Neuronal stem cell (in vitro differentiated cells): ENCODE results near the gene NUP93.
A peak's percentile ranks its signal among the peaks of the same experiment; 100 is the strongest.

Experiments
- DNase-seq: peaks from one replicate; pipeline ENCODE4 v3.0.0-alpha.2; 2013; ENCODE audit warnings: low spot score
- H2AFZ ChIP-seq: one replicate; pipeline ENCODE4 v1.6.1; 2013; ENCODE audit warnings: mild to moderate bottlenecking, low read length, inconsistent platforms
- H2AK5ac ChIP-seq: 2 replicates; pipeline ENCODE4 v1.6.1; 2013; ENCODE audit warnings: low read depth, mild to moderate bottlenecking, inconsistent platforms, low read length, moderate library complexity, mixed read lengths
- H2BK120ac ChIP-seq: 2 replicates; pipeline ENCODE4 v1.6.1; 2013; ENCODE audit warnings: low read depth, mild to moderate bottlenecking, inconsistent platforms, low read length, moderate library complexity, mixed read lengths
- H2BK12ac ChIP-seq: one replicate; pipeline ENCODE4 v1.6.1; 2013; ENCODE audit warnings: low read length, inconsistent platforms
- H2BK15ac ChIP-seq: 2 replicates; pipeline ENCODE4 v1.6.1; 2013; ENCODE audit warnings: mild to moderate bottlenecking, low read length, inconsistent platforms, mixed read lengths
- H2BK5ac ChIP-seq: one replicate; pipeline ENCODE4 v1.6.1; 2013; ENCODE audit warnings: inconsistent platforms, mild to moderate bottlenecking, low read length, moderate library complexity
- H3K14ac ChIP-seq: one replicate; pipeline ENCODE4 v1.6.1; 2013; ENCODE audit warnings: low read length, inconsistent platforms
- H3K18ac ChIP-seq: 2 replicates; pipeline ENCODE4 v1.6.1; 2013; ENCODE audit warnings: low read length, inconsistent platforms
- H3K23ac ChIP-seq: 2 replicates; pipeline ENCODE4 v1.6.1; 2013; ENCODE audit warnings: low read depth, mild to moderate bottlenecking, mixed read lengths, low read length, inconsistent platforms; ENCODE audit not compliant: poor library complexity
- H3K27ac ChIP-seq: replicated peaks from 3 replicates; pipeline ENCODE4 v1.5.1; 2013; ENCODE audit warnings: low read length, inconsistent platforms
- H3K27me3 ChIP-seq, 3 experiments: 2 replicates each; pipeline ENCODE4 v1.6.1; 2013; ENCODE audit warnings: low read length in 3 of 3, mild to moderate bottlenecking in 2 of 3, inconsistent platforms in 1 of 3, low read depth in 1 of 3, mixed read lengths in 1 of 3, moderate library complexity in 1 of 3; ENCODE audit not compliant: control insufficient read depth in 3 of 3, insufficient read depth in 3 of 3
- H3K36me3 ChIP-seq, 2 donors: replicated peaks in 1 of 2; 2 replicates each; pipeline ENCODE4 v1.6.1; 2013; ENCODE audit warnings: low read length in 2 of 2; ENCODE audit not compliant: control insufficient read depth in 2 of 2, insufficient read depth in 2 of 2
- H3K4ac ChIP-seq: 2 replicates; pipeline ENCODE4 v1.6.1; 2013; ENCODE audit warnings: inconsistent platforms, mild to moderate bottlenecking, low read length, moderate library complexity
- H3K4me1 ChIP-seq, 2 donors: 1 replicate in 1 of 2; 2 replicates in 1 of 2; pipeline ENCODE4 v1.6.1; 2013; ENCODE audit warnings: low read length in 2 of 2, low read depth in 1 of 2; ENCODE audit not compliant: control insufficient read depth in 2 of 2, insufficient read depth in 1 of 2
- H3K4me2 ChIP-seq: one replicate; pipeline ENCODE4 v1.6.1; 2013; ENCODE audit warnings: mild to moderate bottlenecking, low read length, inconsistent platforms; ENCODE audit not compliant: insufficient read depth, poor library complexity, severe bottlenecking
- H3K4me3 ChIP-seq, 2 donors: 2 replicates each; pipeline ENCODE4 v1.5.1; 2013; ENCODE audit warnings: low read length in 2 of 2, mild to moderate bottlenecking in 2 of 2, inconsistent platforms in 1 of 2, moderate library complexity in 1 of 2
- H3K79me1 ChIP-seq: one replicate; pipeline ENCODE4 v1.6.1; 2013; ENCODE audit warnings: low read depth, mild to moderate bottlenecking, inconsistent platforms, low read length, moderate library complexity
- H3K9ac ChIP-seq: one replicate; pipeline ENCODE4 v1.6.1; 2013; ENCODE audit warnings: mild to moderate bottlenecking, low read depth, low read length, inconsistent platforms; ENCODE audit not compliant: poor library complexity
- H3K9me3 ChIP-seq, 2 donors: replicated peaks in 1 of 2; 2 replicates each; pipeline versions ENCODE3 to v1.6.1; 2013; ENCODE audit warnings: low read length in 2 of 2, mild to moderate bottlenecking in 2 of 2, inconsistent platforms in 1 of 2, low read depth in 1 of 2, mixed read lengths in 1 of 2, moderate library complexity in 1 of 2; ENCODE audit not compliant: control insufficient read depth in 2 of 2, insufficient read depth in 1 of 2
- H4K8ac ChIP-seq: one replicate; pipeline ENCODE4 v1.6.1; 2013; ENCODE audit warnings: low read depth, mild to moderate bottlenecking, inconsistent platforms, low read length, moderate library complexity
- H4K91ac ChIP-seq: one replicate; pipeline ENCODE4 v1.6.1; 2013; ENCODE audit warnings: low read length, low read depth, mild to moderate bottlenecking, inconsistent platforms; ENCODE audit not compliant: poor library complexity
- WGBS, 2 donors: extraction: QIAGEN DNeasy Blood & Tissue Kit; methylation state at CpG; one replicate each; pipeline ENCODE4 v1.1.7; 2013; ENCODE audit warnings: missing lambda C conversion rate in 2 of 2, mixed read lengths in 1 of 2; ENCODE audit not compliant: insufficient read length in 2 of 2, insufficient replicate concordance in 1 of 2; ENCODE audit errors: extremely low coverage in 2 of 2; 5-methylcytosine and 5-hydroxymethylcytosine counted together

The NUP93 gene

GRCh38 chr16:56755038-56755437 lies 25.1 kb downstream of the NUP93 start:
- no peak overlapping the region for H2BK120ac ChIP-seq
- H3K4me1 ChIP-seq, result no peaks in the 10 kb centered on the region
- H2BK12ac ChIP-seq, result no peak overlapping the region
- H2AFZ ChIP-seq, result no peak overlapping the region
- H3K36me3 ChIP-seq, result peaks cover 1 to 31% of the 10 kb centered on the region in 2 donors
- no peak overlapping the region for H2BK5ac ChIP-seq
- H4K91ac ChIP-seq, result no peak overlapping the region
- H2BK15ac ChIP-seq, result no peak overlapping the region
- DNase-seq, result no peak
- H3K18ac ChIP-seq, result no peak overlapping the region
- no peak overlapping the region for H3K9ac ChIP-seq
- H3K27me3 ChIP-seq, result no peaks in the 10 kb centered on the region
- H4K8ac ChIP-seq, result no peak overlapping the region
- no peak overlapping the region for H2AK5ac ChIP-seq
- no peak overlapping the region for H3K4me3 ChIP-seq
- H3K4ac ChIP-seq, result no peak overlapping the region
- H3K23ac ChIP-seq, result no peak overlapping the region
- no peak overlapping the region for H3K14ac ChIP-seq
- H3K79me1 ChIP-seq, result no peaks in the 10 kb centered on the region
- no peak overlapping the region for H3K27ac ChIP-seq
- H3K4me2 ChIP-seq, result no peak overlapping the region
- H3K9me3 ChIP-seq, result peaks cover 2 to 18% of the 10 kb centered on the region in 2 donors

GRCh38 chr16:56758432-56758831 lies 28.5 kb downstream of the NUP93 start:
- Histone ChIP-seq H3K14ac (no peak overlapping the region), H2BK15ac (no peak overlapping the region), H3K4me2 (no peak overlapping the region), H2BK120ac (no peak overlapping the region), H3K9ac (no peak overlapping the region), H4K91ac (no peak overlapping the region), H3K27ac (no peak overlapping the region), H2AK5ac (no peak overlapping the region), H3K18ac (no peak overlapping the region), H2AFZ (no peak overlapping the region), H3K36me3 (peaks cover 6 to 55% of the 10 kb centered on the region in 2 donors), H4K8ac (no peak overlapping the region), H3K27me3 (no peaks in the 10 kb centered on the region), H3K4ac (no peak overlapping the region), H3K4me3 (no peak overlapping the region), H3K9me3 (peaks cover 2 to 18% of the 10 kb centered on the region in 2 donors), H2BK5ac (no peak overlapping the region), H3K23ac (no peak overlapping the region), H2BK12ac (no peak overlapping the region), H3K79me1 (no peaks in the 10 kb centered on the region), H3K4me1 (no peaks in the 10 kb centered on the region)
- WGBS, 2 donors, result no CpG with 5 or more reads among the region's 3 CpGs
- DNase-seq, result no peak

GRCh38 chr16:56758930-56759329 lies 29.0 kb downstream of the NUP93 start:
- peaks cover 2 to 16% of the 10 kb centered on the region in 2 donors for H3K9me3 ChIP-seq
- no peaks in the 10 kb centered on the region for H3K79me1 ChIP-seq
- H2BK15ac ChIP-seq, result no peak overlapping the region
- no peak overlapping the region for H2BK12ac ChIP-seq
- H3K14ac ChIP-seq, result no peak overlapping the region
- no peaks in the 10 kb centered on the region for H3K27me3 ChIP-seq
- no peak overlapping the region for H3K4ac ChIP-seq
- no peak overlapping the region for H3K4me3 ChIP-seq
- no peak overlapping the region for H2AK5ac ChIP-seq
- 100% methylated on average over 1 of the region's 4 CpGs; no CpG with 5 or more reads in 1 of the 2 donors for WGBS, 2 donors
- H2BK5ac ChIP-seq, result no peak overlapping the region
- no peak overlapping the region for H2AFZ ChIP-seq
- no peaks in the 10 kb centered on the region for H3K4me1 ChIP-seq
- H4K8ac ChIP-seq, result no peak overlapping the region
- H4K91ac ChIP-seq, result no peak overlapping the region
- no peak overlapping the region for H3K27ac ChIP-seq
- H3K23ac ChIP-seq, result no peak overlapping the region
- DNase-seq, result no peak
- H3K36me3 ChIP-seq, result peaks cover 6 to 54% of the 10 kb centered on the region in 2 donors
- no peak overlapping the region for H2BK120ac ChIP-seq
- no peak overlapping the region for H3K4me2 ChIP-seq
- H3K18ac ChIP-seq, result no peak overlapping the region
- H3K9ac ChIP-seq, result no peak overlapping the region

GRCh38 chr16:56763291-56763916 lies 33.5 kb downstream of the NUP93 start:
- Histone ChIP-seq H3K27me3 (no peaks in the 10 kb centered on the region), H3K79me1 (no peaks in the 10 kb centered on the region), H4K91ac (no peak overlapping the region), H3K23ac (no peak overlapping the region), H3K9me3 (no peaks in the 10 kb centered on the region), H2AFZ (no peak overlapping the region), H3K27ac (no peak overlapping the region), H3K9ac (no peak overlapping the region), H2BK15ac (no peak overlapping the region), H3K14ac (no peak overlapping the region), H2BK120ac (no peak overlapping the region), H2BK12ac (no peak overlapping the region), H2BK5ac (no peak overlapping the region), H2AK5ac (no peak overlapping the region), H3K4me2 (peak overlapping the region; percentile 14), H3K18ac (no peak overlapping the region), H3K4me1 (no peaks in the 10 kb centered on the region), H4K8ac (no peak overlapping the region), H3K4me3 (no peak overlapping the region), H3K36me3 (peaks cover 8 to 51% of the 10 kb centered on the region in 2 donors), H3K4ac (no peak overlapping the region)
- DNase-seq, result no peak
- WGBS, 2 donors, result no CpG with 5 or more reads among the region's 1 CpG
